Ectodermal cell (in vitro differentiated cells): ENCODE data around the gene UBTF.

Source experiments
- H3K27ac ChIP-seq: 2 replicates; pipeline ENCODE4 v1.7.0; 2013; ENCODE audit warnings: mild to moderate bottlenecking, low read depth, low read length; ENCODE audit not compliant: insufficient read depth, poor library complexity, severe bottlenecking
- H3K27me3 ChIP-seq: 2 replicates; pipeline ENCODE4 v1.7.0; 2013; ENCODE audit warnings: mild to moderate bottlenecking, low read length; ENCODE audit not compliant: insufficient read depth, control insufficient read depth, poor library complexity, severe bottlenecking
- H3K36me3 ChIP-seq: one replicate; pipeline ENCODE4 v1.7.0; 2013; ENCODE audit warnings: low read length; ENCODE audit not compliant: control insufficient read depth, insufficient read depth
- H3K4me1 ChIP-seq: one replicate; pipeline ENCODE4 v1.7.0; 2013; ENCODE audit warnings: low read length; ENCODE audit not compliant: control insufficient read depth, insufficient read depth
- H3K4me3 ChIP-seq: 2 replicates; pipeline ENCODE4 v1.7.0; 2013; ENCODE audit warnings: low read depth, low read length, control low read depth; ENCODE audit not compliant: insufficient read depth
- H3K9me3 ChIP-seq: 2 replicates; pipeline ENCODE4 v1.7.0; 2013; ENCODE audit warnings: mild to moderate bottlenecking, low read length, moderate library complexity; ENCODE audit not compliant: control insufficient read depth
- WGBS, 2 experiments: methylation state at CpG; one replicate each; pipeline ENCODE4 v1.1.7; 2013; ENCODE audit warnings: missing lambda C conversion rate in 2 of 2; 5-methylcytosine and 5-hydroxymethylcytosine counted together

The UBTF gene

GRCh38 chr17:44222112-44222869, 2.8 kb upstream of the UBTF start:
- Histone ChIP-seq H3K27me3 (no peaks in the 10 kb centered on the region), H3K36me3 (no peaks in the 10 kb centered on the region), H3K4me3 (peak overlapping the region; percentile 72), H3K27ac (peak overlapping the region; percentile 55), H3K9me3 (no peaks in the 10 kb centered on the region), H3K4me1 (peaks cover 9% of the 10 kb centered on the region)
- 4 to 5% methylated on average over 36 of the region's 36 CpGs for WGBS, 2 experiments

GRCh38 chr17:44221862-44222111, 2.3 kb upstream of the UBTF start:
- no peak overlapping the region for H3K27ac ChIP-seq
- no peaks in the 10 kb centered on the region for H3K27me3 ChIP-seq
- no peaks in the 10 kb centered on the region for H3K9me3 ChIP-seq
- H3K36me3 ChIP-seq, result peaks cover under 1% of the 10 kb centered on the region
- H3K4me1 ChIP-seq, result peaks cover 14% of the 10 kb centered on the region
- 0% methylated on average over 17 of the region's 17 CpGs for WGBS, 2 experiments
- H3K4me3 ChIP-seq, result peak overlapping the region; percentile 72

DNA sequence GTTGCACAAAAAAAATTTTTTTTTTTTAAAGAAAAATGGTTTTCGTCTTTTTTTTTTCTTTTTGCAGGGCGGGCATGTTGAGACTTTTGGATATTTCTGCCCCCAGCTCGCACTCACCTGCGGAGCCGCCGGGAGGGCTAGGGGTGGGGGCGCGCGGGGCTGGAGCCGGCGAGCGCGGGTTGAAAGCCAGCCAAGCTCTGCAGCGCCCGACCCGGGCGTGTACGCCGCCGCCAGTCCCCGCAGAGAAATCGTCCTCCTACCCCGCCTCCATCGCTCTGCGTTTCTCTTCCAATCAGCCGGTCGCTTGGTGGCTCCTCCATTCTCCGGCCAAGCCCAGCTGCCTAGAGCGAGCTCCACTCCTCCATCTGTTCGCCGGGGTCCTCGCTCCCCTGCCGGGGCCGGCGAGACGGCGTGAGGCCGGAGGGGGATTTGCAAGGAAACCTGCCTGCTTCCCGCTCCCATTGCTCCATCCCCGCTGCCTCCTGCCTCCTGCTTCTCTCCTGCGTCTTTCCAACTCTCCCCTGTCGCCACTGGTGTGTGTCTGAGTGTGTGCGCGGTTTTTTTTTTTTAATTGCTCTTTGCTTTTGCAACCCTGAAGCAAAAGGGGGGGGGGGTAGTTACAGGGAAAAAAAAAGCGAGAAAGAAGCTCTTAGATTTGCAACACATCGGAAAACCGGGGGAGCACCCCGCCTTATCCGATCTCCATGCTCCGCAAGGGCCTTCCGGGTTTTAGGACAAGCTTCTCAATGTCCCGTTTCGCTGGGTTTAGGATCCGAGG, 1.8 kb upstream of the UBTF start:
- Histone ChIP-seq H3K9me3 (no peaks in the 10 kb centered on the region), H3K4me3 (peak overlapping the region; percentile 72), H3K4me1 (peaks cover 14% of the 10 kb centered on the region), H3K27me3 (no peaks in the 10 kb centered on the region), H3K27ac (no peak overlapping the region), H3K36me3 (peaks cover 5% of the 10 kb centered on the region)
- 0% methylated on average over 53 to 54 of the region's 54 CpGs for WGBS, 2 experiments

- WGBS, 2 experiments, result 0% methylated on average over 108 of the region's 108 CpGs
- Histone ChIP-seq H3K4me1 (peaks cover 14% of the 10 kb centered on the region), H3K27me3 (no peaks in the 10 kb centered on the region), H3K9me3 (no peaks in the 10 kb centered on the region), H3K27ac (peak overlapping the region; percentile 68), H3K4me3 (peak overlapping the region; percentile 72), H3K36me3 (peaks cover 13% of the 10 kb centered on the region)
Measured at GRCh38 chr17:44220213-44221083, 973 bp upstream of the UBTF start.

GRCh38 chr17:44219108-44219615, 313 bp downstream of the UBTF start:
- Histone ChIP-seq H3K27me3 (no peaks in the 10 kb centered on the region), H3K4me1 (peaks cover 14% of the 10 kb centered on the region), H3K4me3 (peak overlapping the region; percentile 72), H3K36me3 (peaks cover 24% of the 10 kb centered on the region), H3K9me3 (no peaks in the 10 kb centered on the region), H3K27ac (peak overlapping the region; percentile 89)
- WGBS, 2 experiments, result 0% methylated on average over 73 of the region's 73 CpGs

- peaks cover 14% of the 10 kb centered on the region for H3K4me1 ChIP-seq
- H3K27me3 ChIP-seq, result no peaks in the 10 kb centered on the region
- H3K9me3 ChIP-seq, result no peaks in the 10 kb centered on the region
- peak overlapping the region; percentile 76 for H3K27ac ChIP-seq
- peaks cover 24% of the 10 kb centered on the region for H3K36me3 ChIP-seq
- peak overlapping the region; percentile 72 for H3K4me3 ChIP-seq
- 0% methylated on average over 88 to 89 of the region's 89 CpGs for WGBS, 2 experiments
Measured at GRCh38 chr17:44218344-44219107, 949 bp downstream of the UBTF start.

DNA sequence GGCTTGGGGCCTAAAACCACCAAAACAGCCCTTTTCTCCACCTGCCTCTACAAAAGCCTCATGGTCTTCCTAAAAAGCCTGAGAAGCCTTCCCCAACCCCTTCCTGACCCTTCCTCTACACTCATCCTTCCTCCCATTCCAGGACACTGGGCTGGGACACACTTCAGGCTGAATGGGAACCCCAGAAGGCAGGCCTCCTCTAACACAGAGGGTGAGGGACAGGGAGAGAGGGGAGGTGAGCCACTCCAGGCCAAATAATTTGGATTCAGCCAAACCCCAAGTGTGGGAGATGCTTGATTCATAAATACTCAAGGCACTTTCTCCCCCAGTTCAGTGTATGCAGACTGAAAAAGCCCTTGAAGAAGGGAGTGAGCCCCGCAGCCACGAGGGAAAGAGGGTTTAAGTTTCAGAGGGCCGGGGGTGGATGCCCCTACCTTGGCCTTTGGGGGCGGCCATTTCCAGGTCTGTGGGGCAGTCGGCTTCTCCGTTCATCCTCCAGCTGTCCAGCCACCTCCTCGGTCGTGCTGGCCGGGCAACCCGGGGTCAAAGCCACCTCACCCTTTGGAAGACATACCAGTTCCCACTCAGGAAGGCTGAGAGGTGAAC, 1.6 kb downstream of the UBTF start:
- peaks cover 14% of the 10 kb centered on the region for H3K4me1 ChIP-seq
- H3K27ac ChIP-seq, result peak overlapping the region; percentile 44
- H3K4me3 ChIP-seq, result peak overlapping the region; percentile 72
- H3K9me3 ChIP-seq, result no peaks in the 10 kb centered on the region
- H3K27me3 ChIP-seq, result no peaks in the 10 kb centered on the region
- H3K36me3 ChIP-seq, result peaks cover 24% of the 10 kb centered on the region
- WGBS, 2 experiments, result 19% methylated on average over 10 of the region's 10 CpGs

DNA sequence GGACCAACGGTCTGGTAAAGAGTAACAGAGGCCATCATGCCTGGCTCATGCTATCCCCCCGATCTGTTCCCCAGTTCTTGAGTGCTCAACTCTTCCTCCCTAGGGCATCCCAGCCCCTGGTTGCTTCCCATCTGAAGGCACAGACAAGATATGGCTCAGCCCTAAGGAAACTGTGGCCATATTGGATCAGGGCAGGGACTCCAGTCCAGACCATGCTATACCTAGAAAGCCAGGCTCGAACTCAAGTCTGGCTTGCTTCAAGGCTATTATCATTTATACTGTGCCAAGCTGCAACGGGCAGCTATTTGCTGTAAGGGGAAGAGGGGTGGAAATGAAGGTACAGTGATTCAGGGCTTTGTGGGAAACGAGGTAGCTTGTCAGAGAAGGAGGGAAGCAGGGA, 2.8 kb downstream of the UBTF start:
- 94 to 95% methylated on average over 5 of the region's 5 CpGs for WGBS, 2 experiments
- Histone ChIP-seq H3K9me3 (no peaks in the 10 kb centered on the region), H3K4me3 (no peak overlapping the region), H3K4me1 (peaks cover 14% of the 10 kb centered on the region), H3K36me3 (peaks cover 25% of the 10 kb centered on the region), H3K27ac (no peak overlapping the region), H3K27me3 (no peaks in the 10 kb centered on the region)

DNA sequence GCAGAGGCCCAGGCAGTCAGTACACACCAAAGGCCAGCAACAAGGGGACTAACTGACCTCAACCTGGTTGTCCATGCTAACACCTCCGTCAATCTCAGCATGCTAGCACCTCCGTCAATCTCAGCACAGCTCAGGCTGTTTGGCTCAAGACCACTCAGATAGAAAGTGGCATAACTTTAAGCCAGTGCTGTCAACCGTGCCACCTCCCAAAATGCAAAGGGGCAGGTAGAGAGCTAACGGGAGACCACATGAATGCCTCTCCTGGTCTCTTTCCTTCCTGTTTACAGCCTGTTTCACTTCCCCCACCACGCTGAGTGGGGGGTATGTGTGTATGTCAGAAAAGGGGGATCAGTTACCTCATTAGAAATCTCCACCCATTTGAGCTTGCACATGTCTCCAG, 3.3 kb downstream of the UBTF start:
- WGBS, 2 experiments, result 94 to 99% methylated on average over 4 of the region's 5 CpGs

More for the DNA sequence above, 3.3 kb downstream of the UBTF start:
- Histone ChIP-seq H3K27me3 (no peaks in the 10 kb centered on the region), H3K4me1 (peaks cover 14% of the 10 kb centered on the region), H3K36me3 (peaks cover 29% of the 10 kb centered on the region), H3K9me3 (no peaks in the 10 kb centered on the region), H3K4me3 (no peak overlapping the region), H3K27ac (no peak overlapping the region)
